IPS-NIHi11 (cell line): ENCODE measurements around the gene ERICH2.

Experiments used
- DNase-seq: peaks from one replicate; pipeline ENCODE4 v3.0.0; 2012; ENCODE audit warnings: mixed read lengths, low spot score

Gene ERICH2

GRCh38 chr2:170842785-170843184 is 72.6 kb downstream of the ERICH2 start:
- no peak for DNase-seq

GRCh38 chr2:170843656-170844055 is 73.5 kb downstream of the ERICH2 start:
- DNase-seq, result no peak

- peak; percentile 44 for DNase-seq
These were observed 75.2 kb downstream of the ERICH2 start for GRCh38 chr2:170845343-170845742.

- no peak for DNase-seq
These were observed 76.1 kb downstream of the ERICH2 start for GRCh38 chr2:170846314-170846713.

DNA sequence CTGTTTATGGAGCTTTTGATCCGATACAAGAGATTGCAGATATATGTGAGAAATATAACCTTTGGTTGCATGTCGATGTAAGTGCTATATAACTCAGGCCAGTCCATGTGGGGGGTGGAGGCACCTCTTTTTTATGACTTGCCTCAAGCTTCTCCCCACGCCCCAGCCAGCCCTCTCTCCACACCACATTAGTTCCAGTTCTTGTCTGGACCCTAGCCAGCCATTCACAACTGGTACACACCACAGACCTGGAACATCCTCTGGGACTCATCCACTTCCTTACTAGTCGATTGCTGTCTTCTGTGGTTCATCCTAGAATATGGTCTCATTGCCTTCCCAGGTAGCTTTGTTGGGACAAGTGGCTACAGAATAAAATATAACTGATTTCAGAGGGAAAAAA is 77.5 kb downstream of the ERICH2 start:
- DNase-seq, result no peak
